Activated effector memory CD4-positive, alpha-beta T cell treated with Interleukin-2 at 50 U/mL for 16 hours (primary cell): ENCODE data around the gene EML6.

Experiments used
- DNase-seq: peaks from one replicate; pipeline ENCODE4 v3.0.0-alpha.2; 2020

EML6 gene

GRCh38 chr2:54760310-54760709 is 36.8 kb downstream of the EML6 start:
- DNase-seq, result no peak

- no peak for DNase-seq
These were observed 40.3 kb downstream of the EML6 start for GRCh38 chr2:54763636-54764291.

- DNase-seq, result no peak
These were observed 44.5 kb downstream of the EML6 start for GRCh38 chr2:54767921-54768320.

- DNase-seq, result no peak
These were observed 45.4 kb downstream of the EML6 start for GRCh38 chr2:54768772-54769428.

- no peak for DNase-seq
These were observed 46.7 kb downstream of the EML6 start for GRCh38 chr2:54770211-54770610.

- DNase-seq, result no peak
These were observed 47.2 kb downstream of the EML6 start for GRCh38 chr2:54770676-54771075.

- no peak for DNase-seq
These were observed 47.9 kb downstream of the EML6 start for GRCh38 chr2:54771166-54771885.

- no peak for DNase-seq
These were observed 48.6 kb downstream of the EML6 start for GRCh38 chr2:54772110-54772509.

- no peak for DNase-seq
These were observed 49.1 kb downstream of the EML6 start for GRCh38 chr2:54772531-54772930.

- no peak for DNase-seq
These were observed 49.8 kb downstream of the EML6 start for GRCh38 chr2:54773233-54773632.

- DNase-seq, result no peak
These were observed 50.4 kb downstream of the EML6 start for GRCh38 chr2:54773838-54774237.

GRCh38 chr2:54775710-54776109 is 52.2 kb downstream of the EML6 start:
- no peak for DNase-seq

GRCh38 chr2:54776494-54776893 is 53.0 kb downstream of the EML6 start:
- no peak for DNase-seq

GRCh38 chr2:54783349-54783748 is 59.9 kb downstream of the EML6 start:
- no peak for DNase-seq

GRCh38 chr2:54787270-54787669 is 63.8 kb downstream of the EML6 start:
- DNase-seq, result no peak

- DNase-seq, result no peak
These were observed 64.4 kb downstream of the EML6 start for GRCh38 chr2:54787755-54788366.

GRCh38 chr2:54789878-54790277 is 66.4 kb downstream of the EML6 start:
- no peak for DNase-seq

GRCh38 chr2:54791831-54792230 is 68.4 kb downstream of the EML6 start:
- no peak for DNase-seq

GRCh38 chr2:54797307-54797706 is 73.8 kb downstream of the EML6 start:
- DNase-seq, result no peak

- DNase-seq, result no peak
These were observed 77.9 kb downstream of the EML6 start for GRCh38 chr2:54801352-54801751.

GRCh38 chr2:54803783-54804751 is 80.6 kb downstream of the EML6 start:
- DNase-seq, result no peak

GRCh38 chr2:54805255-54805654 is 81.8 kb downstream of the EML6 start:
- DNase-seq, result no peak

- no peak for DNase-seq
These were observed 83.5 kb downstream of the EML6 start for GRCh38 chr2:54806975-54807374.
